ENCODE data around the gene PDXDC1.
"Not testable (repeated sequence)": the region's sequence is repeated elsewhere in the genome, so short reads cannot be mapped to it uniquely, and the experiment has no call there.

The PDXDC1 gene

DNA sequence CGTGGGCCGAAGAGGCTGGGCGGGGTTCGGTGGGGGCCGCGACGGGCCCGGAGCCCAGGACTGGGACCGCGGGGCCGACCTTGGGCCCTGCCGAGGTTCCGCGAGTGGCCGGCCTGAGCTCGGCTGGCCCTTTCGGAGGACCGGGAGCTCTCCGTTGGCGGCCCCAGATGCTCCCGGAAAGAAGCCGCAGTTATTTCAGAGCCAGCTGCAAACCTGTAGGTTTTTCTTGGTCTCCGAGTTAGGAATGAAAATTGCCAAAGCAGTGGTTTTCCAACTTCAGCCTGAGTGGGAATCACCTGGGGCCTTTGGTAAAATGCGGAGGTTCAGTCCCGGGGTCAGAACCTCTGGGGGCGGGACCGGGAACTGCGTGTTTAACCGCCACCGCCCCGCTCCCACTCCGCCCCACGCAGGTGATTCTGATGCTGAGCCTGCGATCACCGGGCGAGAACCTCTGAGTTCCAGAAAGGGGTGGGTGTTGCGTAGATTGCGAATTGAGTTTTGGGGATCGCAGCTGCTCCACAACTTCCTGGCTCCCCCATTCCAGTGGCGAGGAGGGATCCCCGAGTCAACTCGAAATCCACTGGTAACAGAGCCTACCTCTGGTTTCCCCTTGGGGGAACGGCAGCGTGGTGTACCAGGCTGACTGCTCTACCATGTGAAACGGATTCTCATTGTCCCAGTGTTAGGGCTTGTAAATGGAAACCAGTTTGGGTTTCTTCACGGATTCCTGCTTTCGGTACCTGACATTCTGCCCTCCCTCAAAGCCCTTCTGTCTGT, 780 bp downstream of the PDXDC1 start:
- not testable (repeated sequence) for DNase-seq

- DNase-seq, result not testable (repeated sequence)
These were observed 2.3 kb downstream of the PDXDC1 start for GRCh38 chr16:14976971-14977736.

DNA sequence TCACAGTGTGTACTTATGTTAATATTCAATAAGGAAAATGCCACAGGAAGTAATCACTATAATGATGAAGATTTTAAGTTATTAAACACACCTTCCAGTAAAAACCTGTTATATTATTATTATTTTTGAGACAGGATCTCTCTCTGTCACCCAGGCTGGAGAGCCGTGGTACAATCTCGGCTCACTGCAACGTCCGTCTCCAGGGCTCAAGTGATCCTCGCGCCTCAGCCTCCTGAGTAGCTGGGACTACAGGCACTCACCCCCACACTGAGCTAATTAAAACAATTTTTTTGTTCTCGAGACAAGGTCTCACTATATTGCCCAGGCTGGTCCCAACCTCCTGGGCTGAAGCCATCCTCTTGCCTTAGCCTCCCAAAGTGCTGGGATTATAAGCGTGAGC, 3.5 kb downstream of the PDXDC1 start:
- DNase-seq, result not testable (repeated sequence)

DNA sequence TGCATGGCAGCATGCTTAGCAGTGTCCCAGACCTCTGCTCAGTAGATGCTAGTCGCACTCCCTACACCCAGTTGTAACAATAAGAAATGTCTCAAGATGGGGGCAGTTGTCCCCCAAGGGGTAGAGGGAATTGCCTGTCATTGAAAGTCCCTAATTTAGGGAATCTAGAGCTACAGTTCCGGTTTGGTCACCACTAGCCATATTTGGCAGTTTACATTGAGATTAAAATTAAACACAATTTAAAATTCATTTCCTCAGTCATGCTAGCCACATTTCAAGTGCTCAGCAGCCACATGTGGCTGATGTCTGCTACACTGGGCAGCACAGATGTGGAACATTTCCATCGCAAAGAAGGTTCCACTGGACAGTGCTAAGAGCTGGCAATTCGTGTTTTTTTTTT, 4.1 kb downstream of the PDXDC1 start:
- DNase-seq, result not testable (repeated sequence)

DNA sequence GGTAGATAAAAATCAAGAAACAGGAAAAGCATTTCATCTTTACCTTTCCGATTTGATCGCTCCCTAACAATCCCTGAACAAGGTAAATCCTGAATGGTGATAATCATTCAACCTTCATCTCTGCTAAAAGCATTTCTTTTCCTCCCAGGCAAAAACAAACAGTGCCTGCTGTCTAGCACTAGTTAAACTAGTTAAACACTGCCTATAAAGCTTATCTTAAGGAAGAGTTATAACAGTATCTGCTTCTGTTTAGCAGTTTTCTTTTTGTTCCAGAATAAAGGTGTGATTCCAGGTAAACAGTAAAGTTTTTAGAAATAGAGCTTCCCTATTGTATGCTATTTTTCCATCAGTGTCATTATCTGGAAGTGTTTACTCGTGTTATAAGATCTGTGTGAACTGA, 6.4 kb downstream of the PDXDC1 start:
- DNase-seq, result not testable (repeated sequence)

- DNase-seq, result not testable (repeated sequence)
These were observed 7.7 kb downstream of the PDXDC1 start for GRCh38 chr16:14982521-14982920.

DNA sequence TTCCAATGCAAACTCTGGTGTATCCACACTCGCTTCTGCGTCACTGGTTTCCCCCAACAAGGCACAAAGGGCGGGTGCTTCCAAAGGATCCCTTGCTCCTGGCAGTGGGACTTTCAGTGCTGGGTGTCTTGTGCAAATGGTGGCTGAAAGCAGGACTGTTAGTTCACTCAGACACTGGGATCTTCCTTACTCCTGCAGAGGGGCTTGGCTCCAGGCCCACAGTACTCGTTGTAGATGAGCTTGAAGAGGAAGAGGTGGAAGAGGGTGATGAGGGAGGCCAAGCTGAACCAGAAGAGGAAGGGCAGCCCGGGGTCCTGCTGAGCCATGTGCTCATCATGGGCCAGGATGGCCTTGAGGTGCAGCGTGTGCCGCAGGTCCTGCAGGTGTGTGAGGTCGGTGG, 13.3 kb downstream of the PDXDC1 start:
- DNase-seq, result not testable (repeated sequence)

DNA sequence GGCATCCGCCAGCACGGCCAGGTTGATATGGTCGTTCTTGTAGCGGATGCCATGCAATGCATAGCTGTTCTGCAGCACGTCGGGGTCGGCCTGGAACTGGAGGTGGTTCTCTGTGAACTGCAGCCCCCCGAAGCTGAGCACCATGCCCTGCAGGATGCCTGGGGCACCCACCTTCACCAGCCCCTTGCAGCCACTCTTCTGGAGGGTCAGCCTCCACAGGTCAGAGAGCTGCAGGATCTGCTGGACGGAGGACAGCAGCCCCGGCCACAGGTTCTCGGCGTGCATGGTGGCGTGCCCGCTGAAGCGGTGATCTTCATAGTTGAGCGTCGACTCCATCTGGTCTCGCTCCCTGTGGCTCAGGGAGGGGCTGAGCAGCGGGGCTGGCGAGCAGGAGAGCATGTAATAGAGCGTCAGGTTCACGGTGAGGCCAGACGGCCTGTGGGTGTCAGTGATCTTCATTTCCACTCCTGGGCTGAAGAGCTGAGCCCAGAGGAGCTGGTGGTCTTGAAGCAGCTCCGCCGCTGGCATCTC, 13.9 kb downstream of the PDXDC1 start:
- DNase-seq, result not testable (repeated sequence)

DNA sequence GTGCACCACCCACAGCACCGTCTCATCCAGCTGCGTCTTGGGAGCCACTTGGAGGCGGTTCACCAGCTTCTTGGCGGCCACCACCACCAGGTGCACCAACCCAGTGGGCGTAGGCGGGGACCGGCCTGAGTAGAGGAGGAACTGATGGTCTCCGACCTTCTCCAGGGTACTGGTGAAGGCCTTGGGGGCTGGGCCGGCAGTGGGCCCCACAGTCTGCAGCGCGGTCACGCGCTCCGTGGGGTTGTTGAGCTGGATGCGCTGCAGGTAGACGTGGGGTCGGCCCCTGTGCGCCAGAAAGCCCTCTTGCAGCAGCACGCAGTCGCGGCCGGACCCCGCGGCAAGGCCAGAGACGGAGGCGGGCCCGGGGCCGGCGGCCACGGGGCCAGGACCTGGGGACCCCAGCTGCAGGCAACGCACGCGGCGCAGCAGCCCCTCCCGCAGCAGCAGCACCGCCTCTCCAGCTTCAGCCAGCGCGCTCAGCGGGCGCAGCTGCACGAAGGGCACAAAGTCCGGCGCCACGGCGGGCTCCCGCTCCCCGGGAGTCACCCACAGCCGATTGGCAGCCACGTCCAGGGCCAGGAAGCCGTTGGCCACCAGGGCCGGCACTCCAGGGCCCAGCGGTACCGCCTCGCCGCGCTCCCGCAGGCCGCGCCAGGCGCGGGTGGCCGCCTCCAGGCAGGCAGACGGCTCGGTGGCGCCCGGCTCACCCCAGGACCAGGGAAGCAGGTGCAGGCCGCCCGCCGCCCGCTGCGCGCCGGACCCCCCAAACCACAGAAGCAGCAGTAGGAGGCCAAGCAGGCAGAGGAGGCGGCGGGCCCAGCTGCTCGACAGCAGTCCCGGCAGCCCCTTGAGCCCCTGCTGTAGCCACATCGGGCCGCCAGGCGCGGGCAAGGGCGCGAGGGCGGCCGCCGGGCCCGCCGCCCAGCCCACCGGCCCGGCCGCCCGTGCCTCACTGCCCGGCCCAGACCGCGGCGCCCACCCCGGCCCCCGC, 14.8 kb downstream of the PDXDC1 start:
- DNase-seq, result not testable (repeated sequence)

DNA sequence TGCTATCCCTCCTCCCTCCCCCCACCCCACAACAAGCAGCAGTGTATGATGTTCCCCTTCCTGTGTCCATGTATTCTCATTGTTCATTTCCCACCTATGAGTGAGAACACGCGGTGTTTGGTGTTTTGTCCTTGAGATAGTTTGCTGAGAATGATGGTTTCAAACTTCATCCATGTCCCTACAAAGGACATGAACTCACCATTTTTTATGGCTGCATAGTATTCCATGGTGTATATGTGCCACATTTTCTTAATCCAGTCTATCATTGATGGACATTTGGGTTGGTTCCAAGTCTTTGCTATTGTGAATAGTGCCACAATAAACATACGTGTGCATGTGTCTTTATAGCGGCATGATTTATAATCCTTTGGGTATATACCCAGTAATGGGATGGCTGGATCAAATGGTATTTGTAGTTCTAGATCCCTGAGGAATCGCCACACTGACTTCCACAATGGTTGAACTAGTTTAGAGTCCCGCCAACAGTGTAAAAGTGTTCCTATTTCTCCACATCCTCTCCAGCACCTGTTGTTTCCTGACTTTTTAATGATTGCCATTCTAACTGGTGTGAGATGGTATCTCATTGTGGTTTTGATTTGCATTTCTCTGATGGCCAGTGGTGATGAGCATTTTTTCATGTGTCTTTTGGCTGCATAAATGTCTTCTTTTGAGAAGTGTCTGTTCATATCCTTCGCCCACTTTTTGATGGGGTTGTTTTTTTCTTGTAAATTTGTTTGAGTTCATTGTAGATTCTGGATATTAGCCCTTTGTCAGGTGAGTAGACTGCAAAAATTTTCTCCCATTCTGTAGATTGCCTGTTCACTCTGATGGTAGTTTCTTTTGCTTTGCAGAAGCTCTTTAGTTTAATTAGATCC, 18.7 kb downstream of the PDXDC1 start:
- not testable (repeated sequence) for DNase-seq

GRCh38 chr16:14996702-14997101, 21.9 kb downstream of the PDXDC1 start:
- not testable (repeated sequence) for DNase-seq

- not testable (repeated sequence) for DNase-seq
These were observed 23.5 kb downstream of the PDXDC1 start for GRCh38 chr16:14998300-14998699.

- not testable (repeated sequence) for DNase-seq
These were observed 25.0 kb downstream of the PDXDC1 start for GRCh38 chr16:14999845-15000244.

GRCh38 chr16:15002448-15002847, 27.6 kb downstream of the PDXDC1 start:
- not testable (repeated sequence) for DNase-seq

GRCh38 chr16:15005357-15006132, 30.7 kb downstream of the PDXDC1 start:
- not testable (repeated sequence) for DNase-seq

DNA sequence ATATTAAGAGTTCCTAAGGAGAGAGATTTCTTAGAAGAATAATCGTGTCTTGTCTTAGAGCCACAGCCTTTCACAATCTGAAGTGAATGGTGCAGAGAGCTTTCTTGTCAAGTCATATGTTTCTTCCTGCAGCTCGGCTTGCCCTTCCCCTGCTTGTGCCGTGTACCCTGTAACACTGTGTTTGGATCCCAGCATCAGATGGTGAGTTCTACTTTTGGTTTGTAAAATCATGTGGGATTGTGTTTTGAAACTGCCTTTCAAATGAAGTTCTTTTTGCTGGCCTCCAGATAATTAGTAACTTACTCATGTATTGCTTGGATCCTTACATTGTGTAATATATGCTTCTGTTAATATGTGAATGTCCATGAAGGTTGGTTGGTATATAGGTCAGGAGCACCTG, 33.8 kb downstream of the PDXDC1 start:
- DNase-seq, result not testable (repeated sequence)

GRCh38 chr16:15012941-15013340, 38.1 kb downstream of the PDXDC1 start:
- not testable (repeated sequence) for DNase-seq

DNA sequence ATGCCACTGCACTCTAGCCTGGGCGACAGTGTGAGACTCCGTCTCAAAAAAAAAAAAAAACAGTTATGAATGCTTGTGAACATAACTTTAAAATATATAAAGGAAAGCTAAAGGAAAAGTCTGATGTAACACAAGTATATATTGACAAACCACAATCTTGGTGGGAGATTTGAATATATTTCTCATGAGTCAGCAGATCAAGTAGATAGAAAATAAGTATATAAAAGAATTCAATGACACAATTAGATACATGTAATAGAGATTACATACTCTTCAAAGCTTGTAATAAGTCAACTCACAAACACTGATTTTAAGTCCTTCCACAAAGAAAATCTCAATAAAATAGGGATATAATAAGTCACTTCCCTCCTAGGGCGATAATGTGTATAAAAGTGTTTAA, 40.8 kb downstream of the PDXDC1 start:
- DNase-seq, result not testable (repeated sequence)

DNA sequence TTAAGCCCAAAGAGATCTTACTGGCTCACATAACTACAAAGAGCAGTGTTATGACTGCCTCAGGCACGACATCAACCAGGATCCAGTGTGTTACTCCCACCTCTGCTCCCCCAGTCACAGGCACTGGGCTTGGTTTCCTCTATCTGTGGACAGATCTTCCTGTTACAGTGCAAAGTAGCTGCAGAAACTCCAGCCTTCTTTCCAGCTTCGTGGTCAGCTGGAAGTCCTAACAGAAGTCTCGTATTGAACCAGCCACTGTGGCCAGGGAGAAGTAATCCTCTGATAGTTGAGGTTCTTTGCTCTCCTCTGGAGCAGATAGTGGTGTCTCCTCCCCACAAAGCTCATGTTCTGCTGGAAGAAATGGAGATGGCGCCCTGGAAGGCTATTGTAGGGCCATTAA, 41.5 kb downstream of the PDXDC1 start:
- DNase-seq, result not testable (repeated sequence)

GRCh38 chr16:15016951-15017580, 42.2 kb downstream of the PDXDC1 start:
- DNase-seq, result not testable (repeated sequence)
